NCI-H748 (cell line): ENCODE results near the gene HCFC2.
"Not testable (repeated sequence)": the region's sequence is repeated elsewhere in the genome, so short reads cannot be mapped to it uniquely, and the experiment has no call there.

Experiments used
- DNase-seq: peaks from one replicate; lab custom pipeline; 2025; ENCODE audit not compliant: unreplicated experiment; lab: John Stamatoyannopoulos, UW

The HCFC2 gene

DNA sequence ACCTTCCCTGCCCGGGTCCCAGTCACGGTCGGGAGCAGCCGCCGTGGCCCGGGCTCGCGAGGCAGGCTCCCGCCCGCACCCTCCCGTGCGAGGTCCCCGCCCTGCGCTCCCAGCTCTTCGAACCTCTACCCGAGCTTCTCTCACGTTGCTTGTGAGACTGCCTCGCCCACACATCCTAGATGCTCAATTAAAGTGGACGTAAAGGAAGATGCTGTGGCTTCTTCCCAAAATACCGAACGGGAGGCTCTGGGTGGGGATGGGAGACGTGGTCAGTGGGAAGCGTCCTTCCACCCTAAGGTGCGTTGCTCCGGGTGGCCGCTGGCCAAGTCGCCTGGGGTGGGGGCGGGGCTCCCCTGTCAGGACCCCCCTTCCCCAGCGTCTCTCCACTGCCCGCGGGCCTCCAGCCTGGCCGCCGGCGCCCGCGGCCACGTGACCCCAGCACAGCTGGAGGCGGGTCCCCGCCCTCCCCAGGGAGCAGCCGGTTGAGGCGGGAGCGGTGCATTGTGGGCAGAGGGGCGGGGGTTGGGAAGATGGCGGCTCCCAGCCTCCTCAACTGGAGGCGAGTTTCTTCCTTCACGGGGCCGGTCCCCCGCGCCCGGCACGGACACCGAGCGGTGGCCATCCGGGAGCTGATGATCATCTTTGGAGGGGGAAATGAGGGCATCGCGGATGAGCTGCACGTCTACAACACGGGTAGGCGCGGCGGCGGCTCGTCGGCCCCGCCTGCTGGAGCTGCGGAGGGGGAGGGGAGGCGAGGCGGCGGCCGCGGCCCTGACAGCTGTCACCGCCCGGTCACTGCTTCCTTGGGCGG lies at the start of gene HCFC2:
Gene HCFC2 (plus strand): TSS at position 501 of the 811 bp plus-strand sequence. CDS start 30 bp downstream, at position 531.
- DNase-seq = peak; percentile 89

DNA sequence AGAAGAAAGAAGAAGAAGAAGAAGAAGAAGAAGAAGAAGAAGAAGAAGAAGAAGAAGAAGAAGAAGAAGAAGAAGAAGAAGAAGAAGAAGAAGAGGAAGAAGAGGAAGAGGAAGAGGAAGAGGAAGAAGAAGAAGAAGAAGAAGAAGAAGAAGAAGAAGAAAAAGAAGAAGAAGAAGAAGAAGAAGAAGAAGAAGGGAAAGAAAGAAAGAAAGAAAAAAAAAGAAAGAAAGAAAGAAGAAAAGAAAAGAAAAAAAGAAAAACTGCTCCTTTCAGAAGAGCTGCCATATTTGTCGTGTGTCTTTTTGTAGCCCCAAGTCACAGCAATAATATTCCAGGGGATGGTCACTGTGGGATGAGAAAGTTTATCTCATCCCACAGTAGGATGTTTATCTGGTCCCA lies 42.5 kb upstream of the HCFC2 start:
- not testable (repeated sequence) for DNase-seq

DNA sequence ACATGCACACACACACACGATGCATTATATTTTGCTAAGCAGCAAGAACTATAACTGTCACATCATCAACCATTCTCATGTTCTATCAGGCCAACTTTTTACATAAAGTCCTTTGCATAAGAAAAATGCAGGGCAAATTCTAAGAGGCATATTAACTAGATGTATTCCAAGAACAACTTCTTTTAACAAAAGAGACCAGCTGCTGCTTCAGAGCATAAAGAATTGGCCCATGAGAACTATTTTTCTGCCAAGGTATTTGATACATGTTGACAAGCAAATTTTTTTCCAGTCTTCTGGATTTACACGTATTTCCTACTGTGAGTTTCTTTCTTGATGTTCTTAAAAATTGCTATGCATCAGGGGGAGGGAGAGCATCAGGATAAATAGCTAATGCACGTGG lies 41.5 kb upstream of the HCFC2 start:
- no peak for DNase-seq

DNA sequence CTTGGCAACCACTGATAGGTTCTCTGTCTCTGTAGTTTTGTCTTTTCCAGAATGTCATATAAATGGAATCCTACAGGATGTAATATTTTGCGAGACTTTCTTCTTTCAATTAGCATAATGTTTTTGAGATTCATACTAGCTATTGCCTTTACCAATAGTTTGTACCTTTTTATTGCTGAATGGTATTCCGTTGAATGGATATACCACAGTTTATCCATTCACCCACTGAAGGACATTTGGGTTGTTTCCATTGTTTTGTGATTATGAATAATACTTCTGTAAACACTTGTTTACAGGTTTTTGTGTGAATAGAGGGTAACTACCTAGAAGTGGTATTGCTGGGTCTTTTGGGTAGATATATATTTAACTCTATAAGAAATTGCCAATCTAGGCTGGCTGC lies 40.6 kb upstream of the HCFC2 start:
- DNase-seq = no peak

DNA sequence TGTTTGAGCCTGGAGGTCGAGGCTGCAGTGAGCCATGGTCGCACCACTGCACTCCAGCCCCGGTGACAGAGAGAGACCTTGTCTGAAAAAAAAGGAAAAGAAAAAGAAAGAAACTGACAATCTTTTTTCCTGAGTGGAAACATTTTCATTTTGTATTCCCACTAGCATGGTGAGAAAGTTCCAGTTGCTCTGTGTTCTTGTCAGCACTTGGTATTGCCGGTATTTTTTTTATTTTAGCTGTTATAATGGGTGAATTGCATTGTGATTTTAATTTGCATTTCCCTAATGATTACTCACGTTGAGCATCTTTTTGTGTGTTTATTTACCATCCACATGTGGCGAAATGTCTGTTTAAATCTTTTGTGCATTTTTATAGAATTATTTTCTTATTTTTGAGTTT lies 40.0 kb upstream of the HCFC2 start:
- no peak for DNase-seq

DNA sequence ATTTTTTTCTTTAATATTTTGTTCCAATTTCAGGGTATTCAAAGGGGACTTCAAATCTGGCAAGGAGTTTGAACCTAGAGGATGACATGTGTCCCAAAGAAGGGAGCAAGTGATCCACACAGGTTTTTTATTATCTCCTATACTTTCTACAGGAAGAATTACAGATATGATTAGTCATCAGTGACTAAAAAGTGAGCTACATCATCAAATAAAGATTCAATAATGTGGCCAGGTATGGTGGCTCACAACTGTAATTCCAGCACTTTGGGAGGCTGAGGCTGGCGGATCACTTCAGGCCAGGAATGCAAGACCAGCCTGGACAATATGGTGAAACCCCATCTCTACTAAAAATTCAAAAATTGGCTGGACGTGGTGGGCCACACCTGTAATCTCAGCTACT lies 38.6 kb upstream of the HCFC2 start:
- no peak for DNase-seq

DNA sequence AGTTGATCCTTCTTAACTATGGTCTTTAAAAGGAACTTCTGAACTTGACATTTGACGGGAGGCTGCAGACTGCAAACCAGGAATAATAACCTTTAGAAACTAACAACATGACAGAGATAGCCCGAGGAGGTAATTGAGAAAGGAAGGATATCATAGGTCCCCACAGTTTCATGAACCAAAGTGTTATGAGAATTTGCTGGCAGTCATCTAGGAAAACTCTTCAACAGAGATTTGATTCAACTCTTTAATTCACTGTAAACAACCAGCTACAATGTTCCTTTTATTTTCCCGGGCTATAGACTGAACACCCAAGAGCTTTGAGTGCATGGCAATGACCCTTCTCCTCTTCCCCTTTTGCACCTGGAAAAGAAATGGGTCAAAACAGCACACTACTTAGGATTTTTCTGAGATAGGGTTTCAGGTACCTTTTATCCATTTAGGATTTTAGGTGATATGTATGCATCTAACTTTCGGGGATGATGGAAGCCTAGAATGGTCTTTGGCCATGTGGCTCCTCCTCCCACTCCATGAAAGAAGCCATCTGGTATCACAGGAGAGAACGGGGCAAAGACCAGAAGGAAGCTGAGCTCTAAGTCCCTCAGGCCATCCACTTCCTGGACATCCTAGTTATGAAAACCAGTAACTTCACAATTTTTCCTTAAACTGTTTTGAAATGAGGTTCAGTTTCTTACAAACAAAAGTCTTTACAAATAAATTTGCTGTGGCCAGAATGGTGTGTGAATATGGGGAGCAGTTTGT lies 37.3 kb upstream of the HCFC2 start:
- DNase-seq = no peak

DNA sequence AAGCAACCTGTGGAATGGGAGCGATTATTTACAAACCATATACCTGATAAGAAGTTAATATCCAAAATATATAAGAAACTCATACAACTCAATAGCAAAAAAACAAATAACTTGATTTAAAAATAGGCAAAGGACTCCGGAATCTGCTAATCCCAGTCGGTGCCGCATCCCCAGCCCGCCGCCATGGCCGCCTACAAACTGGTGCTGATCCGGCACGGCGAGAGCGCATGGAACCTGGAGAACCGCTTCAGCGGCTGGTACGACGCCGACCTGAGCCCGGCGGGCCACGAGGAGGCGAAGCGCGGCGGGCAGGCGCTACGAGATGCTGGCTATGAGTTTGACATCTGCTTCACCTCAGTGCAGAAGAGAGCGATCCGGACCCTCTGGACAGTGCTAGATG lies 33.7 kb upstream of the HCFC2 start:
- not testable (repeated sequence) for DNase-seq

DNA sequence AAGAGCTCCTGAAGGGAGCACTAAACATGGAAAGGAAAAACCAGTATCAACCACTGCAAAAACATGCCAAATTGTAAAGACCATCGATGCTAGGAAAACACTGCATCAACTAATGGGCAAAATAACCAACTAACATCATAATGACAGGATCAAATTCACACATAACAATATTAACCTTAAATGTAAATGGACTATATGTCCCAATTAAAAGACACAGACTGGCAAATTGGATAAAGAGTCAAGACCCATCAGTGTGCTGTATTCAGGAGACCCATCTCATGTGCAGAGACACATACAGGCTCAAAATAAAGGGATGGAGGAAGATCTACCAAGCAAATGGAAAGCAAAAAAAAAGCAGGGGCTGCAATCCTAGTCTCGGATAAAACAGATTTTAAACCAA lies 28.2 kb upstream of the HCFC2 start:
- DNase-seq = not testable (repeated sequence)

DNA sequence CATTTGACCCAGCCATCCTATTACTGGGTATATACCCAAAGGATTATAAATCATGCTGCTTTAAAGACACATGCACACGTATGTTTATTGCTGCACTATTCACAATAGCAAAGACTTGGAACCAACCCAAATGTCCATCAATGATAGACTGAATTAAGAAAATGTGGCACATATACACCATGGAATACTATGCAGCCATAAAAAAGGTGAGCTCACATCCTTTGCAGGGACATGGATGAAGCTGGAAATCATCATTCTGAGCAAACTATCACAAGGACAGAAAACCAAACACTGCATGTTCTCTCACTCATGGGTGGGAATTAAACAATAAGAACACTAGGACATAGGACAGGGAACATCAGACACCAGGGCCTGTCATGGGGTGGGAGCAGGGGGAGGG lies 24.6 kb upstream of the HCFC2 start:
- DNase-seq = not testable (repeated sequence)

DNA sequence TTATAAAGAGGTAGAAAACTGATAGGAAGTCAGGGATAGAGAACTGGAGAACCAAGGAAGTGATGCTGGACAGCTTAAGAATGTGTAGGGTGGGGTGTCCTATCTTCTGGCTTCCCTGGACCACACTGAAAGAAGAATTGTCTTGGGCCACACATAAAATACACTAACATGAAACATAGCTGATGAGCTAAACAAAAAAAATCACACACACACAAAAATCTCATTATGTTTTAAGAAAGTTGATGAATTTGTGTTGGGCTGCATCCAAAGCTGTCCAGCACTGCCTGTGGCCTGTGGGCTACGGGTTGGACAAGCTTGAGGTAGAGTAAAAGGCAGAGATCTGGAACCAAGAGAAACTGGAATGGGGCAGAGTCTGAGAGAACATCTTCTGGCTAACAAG lies 21.8 kb upstream of the HCFC2 start:
- no peak for DNase-seq

DNA sequence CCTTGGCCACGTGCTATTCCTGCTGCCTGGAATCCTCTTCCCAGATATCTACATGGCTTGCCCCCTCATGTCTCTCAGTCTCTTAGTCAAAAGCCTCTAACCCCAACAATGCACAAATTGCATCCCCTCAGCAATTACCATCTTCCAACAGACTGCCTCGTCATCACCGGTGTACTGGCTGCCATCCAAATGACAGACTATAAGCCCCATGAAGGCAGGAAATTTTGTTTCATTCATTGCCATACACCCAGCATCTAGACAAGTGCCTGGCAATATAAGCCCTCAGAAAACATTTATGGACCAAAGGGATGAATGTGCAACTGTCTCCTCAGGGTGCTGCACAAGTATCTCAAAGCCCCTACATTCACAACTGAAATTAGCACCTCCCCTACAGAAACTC lies 20.2 kb upstream of the HCFC2 start:
- DNase-seq = no peak

DNA sequence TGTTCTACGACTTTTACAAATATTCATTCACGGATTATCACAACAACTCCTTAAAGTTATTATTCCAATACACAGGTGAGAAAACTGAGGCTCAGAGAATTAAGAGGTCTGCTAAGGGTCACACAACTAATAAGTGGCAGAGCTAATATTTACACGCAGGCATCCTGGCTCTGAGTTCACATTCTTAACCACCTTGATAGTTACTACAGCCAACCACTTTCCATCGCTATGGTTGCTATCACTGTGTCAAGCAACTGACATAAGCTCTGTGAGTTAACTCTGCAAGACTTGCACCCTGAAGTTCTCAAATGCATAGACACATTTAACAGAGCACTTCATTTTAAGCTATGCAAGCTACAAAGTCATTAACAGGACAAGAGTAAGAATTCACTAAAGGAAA lies 18.0 kb upstream of the HCFC2 start:
- no peak for DNase-seq

DNA sequence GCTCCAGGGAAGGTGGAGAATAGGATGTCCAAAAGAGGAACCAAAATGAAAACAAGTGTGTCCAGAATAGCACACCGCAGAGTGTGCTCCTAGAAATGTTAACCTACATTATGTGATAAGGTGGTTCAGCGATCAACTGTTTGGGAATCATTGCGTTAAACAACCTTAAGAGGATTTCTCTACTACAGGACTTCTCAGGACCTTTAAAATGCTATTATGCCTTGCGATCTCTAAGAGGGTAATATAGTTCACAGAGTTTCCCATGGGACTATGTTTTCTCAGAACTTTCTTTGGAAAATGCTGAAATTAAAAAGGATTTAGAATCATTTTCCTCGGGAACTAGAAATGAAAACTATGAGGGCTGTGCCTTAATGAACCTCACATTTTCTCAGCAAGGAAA lies 16.2 kb upstream of the HCFC2 start:
- no peak for DNase-seq

DNA sequence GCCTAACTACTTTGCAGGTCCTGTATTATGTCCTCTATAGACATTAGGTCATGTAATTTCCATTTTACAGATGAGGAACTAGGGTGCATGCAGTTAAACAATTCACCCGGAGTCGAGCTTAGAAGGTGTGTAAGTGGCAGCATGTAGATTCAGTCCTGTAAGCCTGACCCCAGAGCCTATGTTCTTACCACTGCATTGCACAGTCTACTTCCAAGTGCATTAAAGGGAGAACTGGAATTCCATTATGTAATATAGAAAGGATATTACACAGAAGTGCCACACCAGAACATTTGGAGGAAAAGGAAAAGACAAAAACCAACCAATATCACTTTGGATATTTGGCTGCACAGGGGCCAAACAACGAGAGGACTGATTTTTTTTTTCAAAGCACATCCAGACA lies 15.5 kb upstream of the HCFC2 start:
- DNase-seq = no peak

DNA sequence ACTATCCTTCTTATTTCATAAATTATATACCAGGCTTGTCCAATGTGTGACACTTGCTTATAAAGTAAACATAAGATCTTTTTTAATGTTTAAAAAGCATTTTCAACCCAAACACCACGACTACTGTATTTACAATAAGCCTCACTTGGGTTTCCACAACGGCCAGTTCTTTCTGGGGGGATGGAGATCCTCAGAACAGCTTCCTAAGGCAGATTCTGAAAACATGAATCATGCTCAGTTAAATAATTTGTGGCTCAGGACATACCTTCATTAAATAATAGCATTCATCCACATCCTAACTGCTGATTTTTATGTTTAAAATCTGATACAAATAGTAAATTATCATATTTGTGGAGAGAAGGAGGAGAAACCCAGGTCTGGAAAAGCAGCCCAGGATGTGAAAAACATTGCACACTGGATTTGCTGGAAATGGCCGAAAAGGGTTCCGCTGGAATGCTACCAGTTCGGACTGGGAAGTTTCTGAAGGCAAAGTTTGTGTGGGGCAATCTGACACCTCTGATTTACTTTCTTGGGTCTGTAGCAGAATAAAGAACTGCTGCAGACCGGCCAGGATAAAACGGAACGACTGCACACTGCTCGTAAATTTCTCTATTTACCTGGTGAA lies 14.9 kb upstream of the HCFC2 start:
- DNase-seq = no peak

DNA sequence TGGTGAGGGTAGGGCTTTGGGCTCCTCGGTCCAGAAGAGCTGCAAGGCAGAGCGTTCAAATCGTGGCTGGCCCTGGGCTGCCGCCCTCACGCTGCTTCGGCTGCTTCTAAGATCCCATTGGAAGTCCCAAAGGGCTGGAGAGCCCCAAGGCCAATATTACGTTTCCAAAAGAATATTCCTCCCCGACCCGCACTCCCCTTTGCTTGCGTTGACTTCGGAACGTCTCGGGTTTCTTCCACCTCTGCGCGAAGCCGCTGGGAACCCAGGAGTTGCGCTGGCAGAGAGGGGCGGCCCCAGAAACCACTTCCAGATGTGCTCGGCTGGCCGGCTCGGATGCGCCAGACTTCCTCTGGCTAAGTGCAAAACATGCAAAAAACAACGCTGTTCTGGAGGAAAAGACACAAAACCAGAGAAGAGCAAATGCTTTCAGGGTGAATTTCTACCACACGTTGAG lies 14.4 kb upstream of the HCFC2 start, which contains the start of gene GLT8D2:
Gene GLT8D2 (minus strand): TSS at position 285 of the 454 bp plus-strand sequence. CDS start 30,539 bp downstream, outside the sequence.
- DNase-seq = peak; percentile 57

DNA sequence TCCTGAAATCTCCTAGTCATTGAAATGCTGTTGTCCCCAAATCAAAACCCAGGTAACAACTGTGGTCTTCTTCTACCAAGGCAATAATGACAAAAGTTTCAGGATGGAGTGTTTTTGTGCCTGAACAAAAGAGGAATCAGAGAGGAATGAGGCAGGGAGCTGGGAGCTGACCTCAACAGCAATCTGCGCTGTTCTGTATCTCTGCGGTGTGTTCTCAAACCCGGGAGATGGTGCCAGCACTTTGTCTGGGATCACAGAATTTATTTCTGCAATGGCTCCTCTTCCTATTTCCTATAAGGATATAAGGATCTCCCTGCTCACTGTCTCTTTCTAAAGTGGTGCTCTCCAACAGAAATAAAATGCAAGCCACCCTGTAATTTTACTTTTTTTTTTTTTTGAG lies 13.9 kb upstream of the HCFC2 start:
- DNase-seq = no peak

DNA sequence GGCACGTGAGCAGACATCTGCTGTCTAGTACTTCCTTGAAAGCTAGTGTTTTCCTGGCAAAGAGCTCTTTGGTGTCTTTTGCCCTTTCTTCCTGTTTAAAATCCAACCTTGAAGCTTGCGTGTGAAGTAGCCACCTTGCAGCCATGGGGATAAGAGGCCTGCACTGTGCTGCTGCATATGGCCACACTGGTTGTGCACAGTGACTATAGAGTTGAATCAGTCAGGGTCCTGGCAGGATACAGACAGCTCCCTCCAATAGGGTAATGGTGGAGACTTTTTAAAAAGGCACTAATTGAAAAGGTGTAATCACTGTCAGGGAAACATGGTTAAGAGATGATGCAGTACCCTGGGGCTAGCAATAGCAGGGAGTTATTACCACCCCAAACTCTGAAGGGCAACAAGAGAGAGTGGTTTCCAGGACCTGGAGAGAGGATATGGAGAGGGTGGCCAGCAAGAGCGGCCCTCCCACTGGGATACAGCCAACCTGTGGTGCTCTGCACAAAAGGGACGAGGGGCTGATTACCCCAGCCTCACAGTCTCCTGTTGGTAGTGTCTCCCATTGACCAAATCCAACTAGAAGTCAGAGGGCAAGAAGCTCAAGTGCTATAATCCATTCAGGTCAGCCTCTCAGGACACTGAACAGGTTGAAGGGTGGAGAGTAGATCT lies 9.5 kb upstream of the HCFC2 start:
- DNase-seq = no peak

DNA sequence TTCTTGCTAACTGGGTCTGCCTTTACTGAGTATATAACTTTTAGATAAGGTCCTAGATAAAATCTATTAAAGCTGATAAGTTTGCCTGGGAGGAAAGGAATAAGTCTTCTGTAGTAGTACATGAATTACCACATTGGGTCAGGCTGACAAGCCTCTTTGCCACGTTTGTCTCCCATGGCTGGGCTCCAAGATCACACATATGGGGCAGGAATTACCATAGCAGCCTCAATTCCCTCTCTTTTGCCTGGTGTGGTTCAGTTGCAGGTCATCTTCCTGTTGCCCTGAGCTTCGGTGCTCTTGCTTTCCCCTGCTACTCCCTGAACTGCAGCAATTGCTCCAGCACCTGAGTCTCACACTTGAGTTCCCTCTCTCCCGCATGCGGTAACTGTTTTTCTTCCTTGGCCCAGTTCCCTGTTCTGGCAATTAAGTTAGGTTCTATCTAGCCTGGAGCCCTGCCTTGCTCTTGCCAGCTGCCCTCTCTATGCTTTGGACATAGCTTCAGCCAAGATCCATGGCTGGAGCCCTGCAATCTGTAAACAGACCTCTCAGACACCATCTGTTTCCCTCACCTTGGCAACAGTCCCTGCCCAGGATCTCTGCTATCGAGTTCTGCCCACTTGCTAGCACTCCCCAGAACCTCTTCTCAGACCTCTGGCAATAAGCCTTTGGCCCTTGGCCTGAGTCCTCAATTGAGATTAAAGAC lies 8.5 kb upstream of the HCFC2 start:
- DNase-seq = peak; percentile 81
